ENCODE data around the gene LAMA4.

DNA sequence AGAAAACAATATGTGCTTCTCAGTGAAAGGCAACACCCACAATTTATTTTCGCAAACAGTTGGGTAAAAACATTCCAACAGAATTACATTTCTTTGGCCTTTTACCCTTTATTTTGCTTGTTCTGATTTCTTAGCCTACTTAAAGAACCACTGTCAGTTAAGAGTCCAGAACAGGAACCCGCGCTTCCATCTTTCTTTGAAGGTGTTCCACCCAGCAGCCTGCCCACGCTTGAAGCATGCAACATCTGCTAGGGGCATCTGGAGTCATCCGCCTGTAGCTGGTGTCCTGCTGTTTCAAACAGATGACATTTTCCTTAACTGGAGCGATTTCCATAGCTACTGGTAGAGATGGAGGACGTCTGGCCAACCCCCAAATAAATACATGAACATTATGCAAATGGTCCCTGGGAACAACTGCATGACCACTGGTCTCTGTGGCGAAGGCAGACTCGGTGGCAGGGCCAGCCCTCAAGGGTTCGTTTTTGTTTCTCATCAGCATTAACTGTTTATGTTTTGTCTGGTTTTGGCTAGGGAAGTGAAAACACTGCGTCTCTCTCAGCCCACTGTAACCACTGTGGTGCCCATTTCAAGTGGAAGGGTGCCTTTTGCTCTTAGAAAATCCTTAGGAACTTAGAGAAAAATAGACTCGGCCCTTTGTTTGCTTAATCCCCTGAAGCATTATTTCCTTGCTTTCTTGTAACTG is 51.6 kb downstream of the LAMA4 start:
- TF ChIP-seq, protein P1, sequence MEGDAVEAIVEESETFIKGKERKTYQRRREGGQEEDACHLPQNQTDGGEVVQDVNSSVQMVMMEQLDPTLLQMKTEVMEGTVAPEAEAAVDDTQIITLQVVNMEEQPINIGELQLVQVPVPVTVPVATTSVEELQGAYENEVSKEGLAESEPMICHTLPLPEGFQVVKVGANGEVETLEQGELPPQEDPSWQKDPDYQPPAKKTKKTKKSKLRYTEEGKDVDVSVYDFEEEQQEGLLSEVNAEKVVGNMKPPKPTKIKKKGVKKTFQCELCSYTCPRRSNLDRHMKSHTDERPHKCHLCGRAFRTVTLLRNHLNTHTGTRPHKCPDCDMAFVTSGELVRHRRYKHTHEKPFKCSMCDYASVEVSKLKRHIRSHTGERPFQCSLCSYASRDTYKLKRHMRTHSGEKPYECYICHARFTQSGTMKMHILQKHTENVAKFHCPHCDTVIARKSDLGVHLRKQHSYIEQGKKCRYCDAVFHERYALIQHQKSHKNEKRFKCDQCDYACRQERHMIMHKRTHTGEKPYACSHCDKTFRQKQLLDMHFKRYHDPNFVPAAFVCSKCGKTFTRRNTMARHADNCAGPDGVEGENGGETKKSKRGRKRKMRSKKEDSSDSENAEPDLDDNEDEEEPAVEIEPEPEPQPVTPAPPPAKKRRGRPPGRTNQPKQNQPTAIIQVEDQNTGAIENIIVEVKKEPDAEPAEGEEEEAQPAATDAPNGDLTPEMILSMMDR (IDR thresholded peaks at IDR 0.05), result no peak
- TF ChIP-seq POLR2A (IDR thresholded peaks at IDR 0.05), result no peak

All from uterus (tissue), 2 donors.